Activated CD4-positive, alpha-beta T cell treated with anti-CD3 and anti-CD28 coated beads for 36 hours (primary cell): ENCODE measurements around the gene PLCL2. TPM values are rescaled to one million over a fixed set of nuclear protein-coding genes. Genes with fewer than 3 reads are reported as not detected.

Experiments
- ATAC-seq: fragments of 200-7000 bp; cut with Tn5 transposase; one replicate; pipeline ENCODE4 v1.10.0; 2021; ENCODE audit warnings: mild to moderate bottlenecking, moderate library complexity
- CTCF ChIA-PET: fragments of 350-600 bp; sonication (Branson Sonifier 250); formaldehyde crosslinking; loops from one replicate; lab custom pipeline; 2021; ENCODE audit warnings: antibody characterized with exemption; lab: Charles Lee
- POLR2A ChIA-PET: fragments of 350-600 bp; sonication (Branson Sonifier 250); formaldehyde crosslinking; loops from one replicate; lab custom pipeline; 2021; ENCODE audit warnings: antibody characterized with exemption, inconsistent platforms; lab: Charles Lee
- DNase-seq: peaks from one replicate; pipeline ENCODE4 v3.0.0-alpha.2; 2020
- H3K27ac Mint-ChIP-seq: one replicate; pipeline ENCODE4 v1.8.0; 2021; ENCODE audit warnings: mixed read lengths
- H3K27me3 Mint-ChIP-seq: one replicate; pipeline ENCODE4 v1.8.0; 2021; ENCODE audit warnings: mixed read lengths
- H3K36me3 Mint-ChIP-seq: one replicate; pipeline ENCODE4 v1.8.0; 2021; ENCODE audit warnings: low read depth, mixed read lengths
- H3K4me1 Mint-ChIP-seq: one replicate; pipeline ENCODE4 v1.8.0; 2021; ENCODE audit warnings: mixed read lengths
- H3K4me3 Mint-ChIP-seq: one replicate; pipeline ENCODE4 v1.8.0; 2021; ENCODE audit warnings: mild to moderate bottlenecking, moderate library complexity, mixed read lengths
- H3K9me3 Mint-ChIP-seq: one replicate; pipeline ENCODE4 v1.8.0; 2021; ENCODE audit warnings: low read depth, mixed read lengths
- intact Hi-C, 2 experiments: fragments of 100-400 bp; cut with DNase I in 1 of 2; cut with micrococcal nuclease in 1 of 2; formaldehyde crosslinking; loops; one replicate each; pipeline versions ENCODE4 v1.14.2 to v1.15.1; 2022 to 2024; cut with DNase I, micrococcal nuclease
- total RNA-seq, 2 experiments: library from RNA; stranded (reverse); gene quantifications; one replicate each; pipeline ENCODE4 v1.2.3, GENCODE V29; 2021

The PLCL2 gene
- total RNA-seq, 2 experiments from 2014 or later = 12.5 to 15.0 TPM

- H3K36me3 Mint-ChIP-seq = peaks cover 38% of the 10 kb centered on the region
- H3K27me3 Mint-ChIP-seq = no peaks in the 10 kb centered on the region
- intact Hi-C loops = no loop called here
- no peaks in the 10 kb centered on the region for H3K9me3 Mint-ChIP-seq
- H3K4me3 Mint-ChIP-seq = no peak overlapping the region
- CTCF ChIA-PET = interaction anchor here (1.1 kb wide), 1 partner anchor 37 kb away, joined by 3 read pairs; no protein-coding TSS in a partner anchor
- POLR2A ChIA-PET = no interaction called here
- H3K27ac Mint-ChIP-seq = no peak overlapping the region
- ATAC-seq (peak; percentile 36), DNase-seq (no peak)
- H3K4me1 Mint-ChIP-seq = peaks cover 38% of the 10 kb centered on the region
Measured at GRCh38 chr3:17076940-17077605, 192.3 kb downstream of the PLCL2 start.

GRCh38 chr3:17077606-17078005, 192.9 kb downstream of the PLCL2 start:
- H3K4me3 Mint-ChIP-seq = no peak overlapping the region
- POLR2A ChIA-PET = no interaction called here
- intact Hi-C loops = no loop called here
- no peaks in the 10 kb centered on the region for H3K9me3 Mint-ChIP-seq
- peaks cover 38% of the 10 kb centered on the region for H3K36me3 Mint-ChIP-seq
- no peak overlapping the region for H3K27ac Mint-ChIP-seq
- no peak for DNase-seq
- no peaks in the 10 kb centered on the region for H3K27me3 Mint-ChIP-seq
- peaks cover 38% of the 10 kb centered on the region for H3K4me1 Mint-ChIP-seq
- ATAC-seq = no peak
- CTCF ChIA-PET = interaction anchor here (0.5 to 1.1 kb wide), 2 partner anchors 38 to 48 kb away, joined by 3 read pairs; no protein-coding TSS in a partner anchor

GRCh38 chr3:17078926-17079465, 194.2 kb downstream of the PLCL2 start:
- CTCF ChIA-PET = no interaction called here
- H3K4me3 Mint-ChIP-seq = no peak overlapping the region
- no peak for ATAC-seq
- no peak for DNase-seq
- H3K36me3 Mint-ChIP-seq = peaks cover 42% of the 10 kb centered on the region
- intact Hi-C loops = no loop called here
- peaks cover 31% of the 10 kb centered on the region for H3K4me1 Mint-ChIP-seq
- peaks cover 8% of the 10 kb centered on the region for H3K9me3 Mint-ChIP-seq
- POLR2A ChIA-PET = no interaction called here
- no peak overlapping the region for H3K27ac Mint-ChIP-seq
- H3K27me3 Mint-ChIP-seq = no peaks in the 10 kb centered on the region

- intact Hi-C loops = no loop called here
- DNase-seq (no peak), ATAC-seq (no peak)
- H3K9me3 Mint-ChIP-seq = peaks cover 8% of the 10 kb centered on the region
- peaks cover 21% of the 10 kb centered on the region for H3K4me1 Mint-ChIP-seq
- ChIA-PET CTCF (no interaction called here), POLR2A (no interaction called here)
- H3K27ac Mint-ChIP-seq = no peak overlapping the region
- peaks cover 47% of the 10 kb centered on the region for H3K36me3 Mint-ChIP-seq
- H3K4me3 Mint-ChIP-seq = no peak overlapping the region
- H3K27me3 Mint-ChIP-seq = no peaks in the 10 kb centered on the region
Measured at GRCh38 chr3:17079933-17080332, 195.2 kb downstream of the PLCL2 start.

DNA sequence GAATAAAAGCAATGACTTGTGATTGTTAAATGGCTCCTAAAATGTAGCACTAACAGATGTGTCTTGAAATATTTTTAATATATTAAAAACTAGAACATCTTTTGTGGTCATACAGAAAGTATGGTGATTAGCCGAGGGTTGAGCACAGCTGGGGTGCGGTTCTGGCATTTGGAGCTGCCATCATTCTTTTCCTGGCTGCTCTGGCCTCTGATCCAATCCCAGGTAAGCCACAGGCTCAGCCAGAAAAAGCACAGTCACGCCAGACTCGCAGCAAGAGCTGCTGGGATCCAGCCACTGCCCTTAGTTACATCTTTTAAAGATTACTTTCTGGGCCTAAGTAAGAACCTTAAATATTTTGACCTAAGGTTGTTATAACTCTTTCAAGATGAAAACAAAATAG, 196.8 kb downstream of the PLCL2 start:
- Mint-ChIP-seq H3K36me3 (peaks cover 40% of the 10 kb centered on the region), H3K4me3 (no peak overlapping the region), H3K27ac (no peak overlapping the region), H3K27me3 (no peaks in the 10 kb centered on the region), H3K9me3 (peaks cover 8% of the 10 kb centered on the region), H3K4me1 (peaks cover 16% of the 10 kb centered on the region)
- ChIA-PET POLR2A (no interaction called here), CTCF (interaction anchor here (0.6 to 1.2 kb wide), 3 partner anchors 9 to 505 kb away, joined by 3 to 5 read pairs (median 4); no protein-coding TSS in a partner anchor)
- ATAC-seq (no peak), DNase-seq (no peak)
- intact Hi-C loops = no loop called here

- ChIA-PET CTCF (interaction anchor here (1.2 kb wide), 1 partner anchor 92 kb away, joined by 3 read pairs; no protein-coding TSS in a partner anchor), POLR2A (no interaction called here)
- Mint-ChIP-seq H3K4me3 (no peak overlapping the region), H3K27ac (peak overlapping the region; percentile 29), H3K27me3 (no peaks in the 10 kb centered on the region), H3K9me3 (peaks cover 8% of the 10 kb centered on the region), H3K4me1 (peaks cover 28% of the 10 kb centered on the region), H3K36me3 (peaks cover 21% of the 10 kb centered on the region)
- intact Hi-C loops = no loop called here
- no peak for ATAC-seq
- DNase-seq = no peak
Measured at GRCh38 chr3:17087509-17087908, 202.8 kb downstream of the PLCL2 start.

- POLR2A ChIA-PET = no interaction called here
- ATAC-seq = no peak
- no peaks in the 10 kb centered on the region for H3K27me3 Mint-ChIP-seq
Measured at GRCh38 chr3:17088017-17088416, 203.3 kb downstream of the PLCL2 start.

GRCh38 chr3:17088602-17089313, 204.0 kb downstream of the PLCL2 start:
- no peak overlapping the region for H3K4me3 Mint-ChIP-seq
- DNase-seq (peak; percentile 31), ATAC-seq (peak; percentile 65)
- POLR2A ChIA-PET = no interaction called here
- peaks cover 25% of the 10 kb centered on the region for H3K4me1 Mint-ChIP-seq
- intact Hi-C loops = no loop called here
- no peaks in the 10 kb centered on the region for H3K9me3 Mint-ChIP-seq
- CTCF ChIA-PET = interaction anchor here (1.2 kb wide), 1 partner anchor 91 kb away, joined by 3 read pairs; no protein-coding TSS in a partner anchor
- H3K27ac Mint-ChIP-seq = no peak overlapping the region
- H3K36me3 Mint-ChIP-seq = peaks cover 12% of the 10 kb centered on the region
- H3K27me3 Mint-ChIP-seq = no peaks in the 10 kb centered on the region

More at GRCh38 chr3:17088017-17088416, 203.3 kb downstream of the PLCL2 start:
- intact Hi-C loops = no loop called here
- H3K36me3 Mint-ChIP-seq = peaks cover 19% of the 10 kb centered on the region
- CTCF ChIA-PET = interaction anchor here (1.2 kb wide), 1 partner anchor 92 kb away, joined by 3 read pairs; no protein-coding TSS in a partner anchor
- H3K9me3 Mint-ChIP-seq = peaks cover 6% of the 10 kb centered on the region
- H3K4me1 Mint-ChIP-seq = peaks cover 28% of the 10 kb centered on the region
- H3K4me3 Mint-ChIP-seq = no peak overlapping the region
- no peak overlapping the region for H3K27ac Mint-ChIP-seq
- no peak for DNase-seq

GRCh38 chr3:17089314-17089700, 204.6 kb downstream of the PLCL2 start:
- no peak overlapping the region for H3K27ac Mint-ChIP-seq

GRCh38 chr3:17090280-17090983, 205.7 kb downstream of the PLCL2 start:
- ChIA-PET POLR2A (interaction anchor here (0.7 kb wide), 1 partner anchor 15 kb away, joined by 4 read pairs; no protein-coding TSS in a partner anchor), CTCF (interaction anchor here (1.0 kb wide), 1 partner anchor 9 kb away, joined by 3 read pairs; no protein-coding TSS in a partner anchor)
- Mint-ChIP-seq H3K27me3 (no peaks in the 10 kb centered on the region), H3K36me3 (peaks cover 6% of the 10 kb centered on the region), H3K27ac (no peak overlapping the region), H3K4me1 (peaks cover 25% of the 10 kb centered on the region), H3K4me3 (no peak overlapping the region), H3K9me3 (no peaks in the 10 kb centered on the region)
- DNase-seq (no peak), ATAC-seq (no peak)
- intact Hi-C loops = no loop called here

More at GRCh38 chr3:17089314-17089700, 204.6 kb downstream of the PLCL2 start:
- Mint-ChIP-seq H3K9me3 (no peaks in the 10 kb centered on the region), H3K4me1 (peaks cover 25% of the 10 kb centered on the region), H3K27me3 (no peaks in the 10 kb centered on the region), H3K36me3 (peaks cover 11% of the 10 kb centered on the region), H3K4me3 (no peak overlapping the region)
- POLR2A ChIA-PET = no interaction called here
- CTCF ChIA-PET = no interaction called here
- DNase-seq (no peak), ATAC-seq (no peak)
- intact Hi-C loops = no loop called here
